ENCODE results near the gene CDHR2. TPM values are rescaled to one million over a fixed set of nuclear protein-coding genes. Genes with fewer than 3 reads are reported as not detected.

The CDHR2 gene
- total and polyA plus RNA-seq, 8 donors: 0.18 to 0.92 (median 0.32) TPM; not detected in 1

DNA sequence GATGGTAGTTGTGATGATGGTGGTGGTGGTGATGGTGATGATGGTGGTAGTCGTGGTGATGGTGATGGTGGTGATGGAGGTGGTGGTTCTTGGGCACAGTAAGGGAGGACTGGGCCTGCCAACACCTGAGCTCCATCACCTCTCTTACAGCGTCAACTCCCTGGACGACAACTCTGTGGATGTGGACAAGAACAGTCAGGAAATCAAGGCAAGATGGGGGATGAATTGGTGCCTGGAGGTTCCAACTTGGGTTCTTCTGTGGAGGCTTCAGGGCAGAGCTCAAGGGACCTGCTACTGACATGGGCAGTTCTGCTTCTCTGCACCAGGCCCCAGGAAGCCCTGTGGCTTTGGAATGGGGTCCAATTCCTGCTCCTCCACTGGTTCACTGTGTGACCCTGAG lies 43.4 kb downstream of the CDHR2 start:
- intact Hi-C loops (cut with DNase I): no loop called here
- Histone ChIP-seq H3K4me1 (peaks cover 0 to 10% of the 10 kb centered on the region in 2 donors), H3K9me3 (no peaks in the 10 kb centered on the region), H3K4me3 (no peak overlapping the region), H3K27ac (no peak overlapping the region), H3K36me3 (no peaks in the 10 kb centered on the region), H3K27me3 (peaks cover 0 to 28% of the 10 kb centered on the region in 2 donors)
- ATAC-seq (no peak), DNase-seq (no peak)
- TF ChIP-seq, protein P1, sequence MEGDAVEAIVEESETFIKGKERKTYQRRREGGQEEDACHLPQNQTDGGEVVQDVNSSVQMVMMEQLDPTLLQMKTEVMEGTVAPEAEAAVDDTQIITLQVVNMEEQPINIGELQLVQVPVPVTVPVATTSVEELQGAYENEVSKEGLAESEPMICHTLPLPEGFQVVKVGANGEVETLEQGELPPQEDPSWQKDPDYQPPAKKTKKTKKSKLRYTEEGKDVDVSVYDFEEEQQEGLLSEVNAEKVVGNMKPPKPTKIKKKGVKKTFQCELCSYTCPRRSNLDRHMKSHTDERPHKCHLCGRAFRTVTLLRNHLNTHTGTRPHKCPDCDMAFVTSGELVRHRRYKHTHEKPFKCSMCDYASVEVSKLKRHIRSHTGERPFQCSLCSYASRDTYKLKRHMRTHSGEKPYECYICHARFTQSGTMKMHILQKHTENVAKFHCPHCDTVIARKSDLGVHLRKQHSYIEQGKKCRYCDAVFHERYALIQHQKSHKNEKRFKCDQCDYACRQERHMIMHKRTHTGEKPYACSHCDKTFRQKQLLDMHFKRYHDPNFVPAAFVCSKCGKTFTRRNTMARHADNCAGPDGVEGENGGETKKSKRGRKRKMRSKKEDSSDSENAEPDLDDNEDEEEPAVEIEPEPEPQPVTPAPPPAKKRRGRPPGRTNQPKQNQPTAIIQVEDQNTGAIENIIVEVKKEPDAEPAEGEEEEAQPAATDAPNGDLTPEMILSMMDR (IDR thresholded peaks at IDR 0.05): no peak

DNA sequence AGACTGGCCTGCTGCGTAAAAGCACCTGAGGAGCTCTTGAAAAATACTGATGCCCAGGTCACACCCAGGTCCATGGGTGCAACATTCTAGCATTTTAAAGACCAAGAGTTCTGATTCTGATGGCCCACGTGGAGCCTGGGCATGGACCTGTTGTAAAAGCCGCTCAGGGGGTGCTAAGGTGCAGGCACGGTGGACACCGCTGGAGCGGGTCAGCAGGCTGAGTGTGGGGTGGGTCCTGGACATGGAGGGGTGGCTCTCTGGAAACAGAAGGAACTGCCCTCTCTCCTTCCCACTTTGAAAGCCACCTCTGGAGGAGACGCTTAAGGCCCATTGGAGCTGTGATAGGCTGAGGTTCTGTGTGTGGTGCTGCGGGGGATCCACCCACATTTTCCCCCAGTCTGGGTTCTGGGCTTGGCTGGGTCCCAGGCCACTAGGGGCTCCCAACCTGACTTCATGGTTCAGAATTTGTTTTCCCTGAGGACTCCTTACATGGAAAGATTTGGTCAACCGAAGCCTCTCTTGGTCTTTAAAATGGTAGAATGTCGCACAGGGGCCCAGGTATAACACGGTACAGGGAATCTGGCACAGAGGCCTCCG lies 44.2 kb downstream of the CDHR2 start:
- ATAC-seq (no peak), DNase-seq (no peak)
- peaks cover 0 to 36% of the 10 kb centered on the region in 2 donors for H3K27me3 ChIP-seq
- H3K4me1 ChIP-seq: peaks cover 0 to 10% of the 10 kb centered on the region in 2 donors
- H3K4me3 ChIP-seq: no peak overlapping the region
- H3K27ac ChIP-seq: no peak overlapping the region
- no peaks in the 10 kb centered on the region for H3K9me3 ChIP-seq
- intact Hi-C loops (cut with DNase I): no loop called here
- TF ChIP-seq, protein P1 (IDR thresholded peaks at IDR 0.05): no peak
- H3K36me3 ChIP-seq: no peaks in the 10 kb centered on the region

DNA sequence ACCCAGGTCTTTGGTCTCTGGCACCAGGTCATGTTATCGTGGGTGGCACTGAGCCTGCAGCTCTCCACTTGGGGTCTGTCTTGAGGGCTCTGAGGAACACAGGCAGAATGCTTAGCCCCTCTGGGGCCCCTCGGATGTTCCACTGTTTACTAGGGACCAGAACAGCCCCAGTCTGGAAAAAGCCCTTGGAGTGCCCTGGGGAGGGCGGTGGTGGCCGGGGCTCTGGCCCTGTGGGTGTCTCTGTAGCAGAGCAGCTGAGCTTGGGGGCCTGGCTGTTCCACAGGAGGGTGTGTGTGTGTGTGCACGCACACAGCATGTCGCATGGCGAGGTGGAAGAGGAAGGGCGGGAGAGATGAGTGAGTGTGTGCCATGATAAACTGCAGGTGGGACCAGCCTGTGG lies 45.4 kb downstream of the CDHR2 start:
- H3K27ac ChIP-seq: no peak overlapping the region
- H3K9me3 ChIP-seq: no peaks in the 10 kb centered on the region
- ATAC-seq (no peak), DNase-seq (no peak)
- no peaks in the 10 kb centered on the region for H3K36me3 ChIP-seq
- TF ChIP-seq, protein P1 (IDR thresholded peaks at IDR 0.05): no peak
- intact Hi-C loops (cut with DNase I): no loop called here
- H3K27me3 ChIP-seq: peaks cover 0 to 42% of the 10 kb centered on the region in 2 donors
- peaks cover 0 to 10% of the 10 kb centered on the region in 2 donors for H3K4me1 ChIP-seq
- no peak overlapping the region for H3K4me3 ChIP-seq

DNA sequence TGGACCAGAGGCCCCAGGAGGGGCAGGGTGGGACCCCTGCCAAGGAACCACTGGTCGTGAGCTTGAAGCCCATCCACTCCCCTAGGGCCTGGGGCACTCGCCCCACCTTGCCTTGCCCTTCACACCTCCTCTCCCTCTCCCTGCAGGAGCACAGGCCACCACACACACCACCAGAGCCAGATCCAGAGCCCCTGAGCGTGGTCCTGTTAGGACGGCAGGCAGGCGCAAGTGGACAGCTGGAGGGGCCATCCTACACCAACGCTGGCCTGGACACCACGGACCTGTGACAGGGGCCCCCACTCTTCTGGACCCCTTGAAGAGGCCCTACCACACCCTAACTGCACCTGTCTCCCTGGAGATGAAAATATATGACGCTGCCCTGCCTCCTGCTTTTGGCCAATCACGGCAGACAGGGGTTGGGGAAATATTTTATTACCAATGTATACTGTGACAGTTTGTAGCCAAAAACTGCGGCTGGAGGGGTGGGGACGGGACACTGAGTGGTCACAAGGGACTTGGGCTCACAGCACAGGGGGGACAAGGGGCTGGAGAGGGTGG lies 46.3 kb downstream of the CDHR2 start:
- no peak overlapping the region for H3K4me3 ChIP-seq
- H3K4me1 ChIP-seq: peaks cover 0 to 10% of the 10 kb centered on the region in 2 donors
- DNase-seq: no peak
- TF ChIP-seq, protein P1 (IDR thresholded peaks at IDR 0.05): no peak
- intact Hi-C loops (cut with DNase I): no loop called here
- peaks cover 0 to 42% of the 10 kb centered on the region in 2 donors for H3K27me3 ChIP-seq
- H3K27ac ChIP-seq: no peak overlapping the region
- H3K36me3 ChIP-seq: no peaks in the 10 kb centered on the region
- no peak for ATAC-seq
- H3K9me3 ChIP-seq: no peaks in the 10 kb centered on the region

DNA sequence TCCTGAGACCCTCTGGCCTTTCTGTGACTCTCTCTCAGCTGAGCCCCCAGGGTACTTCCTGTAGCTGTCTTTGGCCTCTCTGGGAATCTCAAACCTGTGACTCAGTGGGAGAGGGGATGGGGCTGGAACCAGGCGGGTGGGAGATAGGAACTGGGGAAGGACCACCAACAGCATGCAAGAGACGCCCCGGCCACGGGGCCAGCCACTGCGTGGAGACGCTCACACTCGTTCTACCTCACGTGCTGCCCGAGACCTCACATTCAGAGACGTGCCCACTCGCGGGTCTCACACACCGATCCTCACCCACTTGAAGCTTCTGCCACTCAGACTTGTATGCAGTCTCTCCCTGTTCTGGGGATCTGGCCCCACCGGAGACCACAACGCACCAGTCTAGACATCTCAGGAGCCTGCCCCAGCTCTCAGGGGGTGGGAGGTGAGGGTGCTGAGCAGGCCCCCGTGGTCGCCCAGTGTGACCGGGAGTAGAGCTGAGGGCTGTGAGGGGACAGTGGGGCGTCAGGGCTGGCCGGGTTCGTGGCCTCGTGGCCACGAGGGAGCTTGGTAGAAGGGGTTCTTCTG lies 47.0 kb downstream of the CDHR2 start:
- peaks cover 0 to 10% of the 10 kb centered on the region in 2 donors for H3K4me1 ChIP-seq
- intact Hi-C loops (cut with DNase I): no loop called here
- H3K27me3 ChIP-seq: peaks cover 0 to 42% of the 10 kb centered on the region in 2 donors
- H3K36me3 ChIP-seq: no peaks in the 10 kb centered on the region
- no peak overlapping the region for H3K27ac ChIP-seq
- TF ChIP-seq, protein P1 (IDR thresholded peaks at IDR 0.05): no peak
- no peak overlapping the region for H3K4me3 ChIP-seq
- no peaks in the 10 kb centered on the region for H3K9me3 ChIP-seq
- no peak for ATAC-seq
- DNase-seq: no peak

All from left lung (tissue), 10 donors.